Activated CD8-positive, alpha-beta memory T cell treated with anti-CD3 and anti-CD28 coated beads for 36 hours (primary cell): Measurements from ENCODE around the gene SDCCAG8. TPM values are rescaled to one million over a fixed set of nuclear protein-coding genes. Genes with fewer than 3 reads are reported as not detected.

Source experiments
- CTCF ChIA-PET: fragments of 350-600 bp; sonication (Branson Sonifier 250); formaldehyde crosslinking; loops from one replicate; lab custom pipeline; 2021; ENCODE audit warnings: antibody characterized with exemption; lab: Charles Lee
- POLR2A ChIA-PET: fragments of 350-600 bp; sonication (Branson Sonifier 250); formaldehyde crosslinking; loops from one replicate; lab custom pipeline; 2021; ENCODE audit warnings: antibody characterized with exemption; lab: Charles Lee
- total RNA-seq, 2 experiments: library from RNA; stranded (reverse); gene quantifications; one replicate each; pipeline ENCODE4 v1.2.3, GENCODE V29; 2021

Gene SDCCAG8
- total RNA-seq, 2 experiments from 2014 or later, result 18.6 to 19.4 TPM

DNA sequence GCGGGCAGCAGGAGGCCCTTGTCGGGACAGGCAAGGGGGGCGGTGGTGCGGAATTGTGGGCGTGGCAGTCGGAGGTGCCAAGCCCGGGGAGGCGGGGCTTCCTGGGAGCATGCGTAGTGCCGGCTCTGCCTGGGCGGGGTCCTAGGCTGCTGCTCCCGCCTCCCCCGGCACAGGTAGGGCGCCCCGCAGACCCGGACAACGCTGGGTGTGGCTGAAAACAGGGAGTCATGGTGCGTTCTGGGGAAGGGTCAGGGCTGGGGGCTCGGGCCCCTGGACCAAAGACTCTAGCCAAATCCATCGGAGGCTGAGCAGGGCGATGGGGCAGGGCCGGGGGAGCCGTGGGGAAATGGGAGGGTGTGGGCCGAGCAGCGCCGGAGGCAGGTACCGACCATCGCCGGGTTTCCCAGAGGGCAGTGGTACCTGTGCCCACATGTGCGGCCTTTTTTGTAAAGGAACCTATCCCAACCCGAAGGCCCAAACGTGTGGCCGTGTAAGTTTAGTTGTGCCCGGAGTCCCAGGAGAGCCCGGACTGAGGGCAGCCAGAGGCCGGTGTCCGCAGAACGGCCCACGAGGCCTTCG is 231.9 kb downstream of the SDCCAG8 start:
- ChIA-PET POLR2A (no interaction called here), CTCF (no interaction called here)

DNA sequence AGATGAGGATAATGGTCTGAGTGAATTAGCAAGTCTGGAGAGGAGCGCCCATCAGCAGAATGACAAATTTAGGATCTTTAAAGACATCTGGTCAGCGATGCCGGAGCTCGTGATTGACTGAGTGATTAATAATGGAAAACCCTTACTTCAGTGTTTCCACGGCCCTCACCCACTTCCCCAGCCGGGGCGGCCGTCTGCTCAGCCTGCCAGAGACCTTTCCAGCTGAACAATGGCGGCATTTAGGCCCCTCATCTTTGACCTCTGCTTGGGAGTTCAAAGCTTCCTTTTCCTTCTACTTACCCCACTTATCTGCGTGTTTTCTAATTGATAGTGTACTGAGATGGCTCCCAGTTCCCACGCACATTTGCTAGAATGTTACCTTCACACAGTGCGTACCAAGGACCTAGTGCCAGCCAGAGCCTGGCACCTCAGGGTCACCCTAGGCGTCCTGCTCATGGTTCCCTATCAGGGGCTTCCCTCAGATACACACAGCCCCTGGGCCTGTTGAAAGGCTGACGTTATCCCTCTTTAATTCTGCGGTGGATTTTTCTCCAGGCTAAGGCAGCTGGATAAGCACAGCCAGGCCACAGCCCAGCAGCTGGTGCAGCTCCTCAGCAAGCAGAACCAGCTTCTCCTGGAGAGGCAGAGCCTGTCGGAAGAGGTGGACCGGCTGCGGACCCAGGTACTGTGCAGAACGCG is 232.8 kb downstream of the SDCCAG8 start:
- CTCF ChIA-PET, result no interaction called here
- POLR2A ChIA-PET, result no interaction called here

DNA sequence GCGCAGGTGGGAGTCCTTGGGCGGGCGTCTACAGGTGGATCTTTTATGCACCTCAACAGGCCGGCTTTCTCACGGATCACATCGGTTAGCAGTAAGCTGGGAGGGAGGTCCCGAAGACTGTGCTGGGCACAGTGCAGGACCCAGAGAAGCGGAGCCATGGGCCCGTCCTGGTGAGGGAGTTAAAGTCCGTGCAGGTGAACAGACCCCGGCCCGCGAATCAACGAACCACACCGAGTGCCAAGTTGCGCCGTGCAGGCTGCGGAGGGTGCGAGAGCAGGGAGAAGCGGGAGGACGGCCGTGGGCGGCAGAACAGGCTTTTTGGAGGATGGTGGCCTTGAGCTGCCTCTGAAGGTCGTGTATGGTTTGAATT is 233.3 kb downstream of the SDCCAG8 start:
- ChIA-PET POLR2A (no interaction called here), CTCF (no interaction called here)

DNA sequence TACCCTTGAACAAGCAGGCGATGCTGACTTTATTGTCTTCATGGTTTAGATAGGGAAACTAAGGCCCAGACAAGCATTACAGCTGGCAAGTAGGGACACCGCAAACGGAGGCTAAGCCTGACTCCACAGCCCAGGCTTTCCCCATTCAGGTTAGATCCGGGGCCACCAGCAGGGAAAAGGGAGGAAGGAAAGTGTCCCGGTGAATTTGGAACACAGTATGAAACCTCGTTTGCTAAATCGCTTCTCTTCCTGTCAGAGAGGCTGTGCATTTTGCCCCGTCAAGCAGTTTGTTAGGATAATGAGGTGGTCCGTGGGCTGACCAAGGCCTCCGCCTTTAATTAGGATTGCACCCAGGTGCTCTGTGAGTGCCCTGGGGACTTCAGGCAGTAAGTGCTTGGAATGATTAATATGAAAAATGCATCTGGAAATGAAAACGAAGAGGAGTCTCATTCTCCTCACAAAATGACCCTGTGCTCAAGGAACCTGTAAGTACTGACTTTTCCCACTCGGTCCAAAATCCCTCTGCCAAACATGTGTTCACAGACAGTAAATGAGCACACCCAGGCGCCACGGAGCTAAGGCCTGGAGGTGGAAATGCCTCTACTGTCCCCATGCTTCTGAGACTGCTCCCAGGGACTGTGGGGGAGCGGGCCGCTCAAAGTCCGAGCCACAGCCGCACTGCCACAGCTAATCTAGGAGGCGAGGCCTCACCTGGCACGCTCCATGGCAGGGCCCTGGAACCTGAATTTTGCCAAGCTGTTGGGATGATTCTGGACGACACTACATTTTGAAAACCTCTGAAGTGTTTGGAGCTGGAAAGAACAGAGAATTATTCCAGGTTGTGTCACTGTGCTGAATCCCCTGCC is 234.1 kb downstream of the SDCCAG8 start:
- CTCF ChIA-PET, result no interaction called here
- POLR2A ChIA-PET, result no interaction called here

DNA sequence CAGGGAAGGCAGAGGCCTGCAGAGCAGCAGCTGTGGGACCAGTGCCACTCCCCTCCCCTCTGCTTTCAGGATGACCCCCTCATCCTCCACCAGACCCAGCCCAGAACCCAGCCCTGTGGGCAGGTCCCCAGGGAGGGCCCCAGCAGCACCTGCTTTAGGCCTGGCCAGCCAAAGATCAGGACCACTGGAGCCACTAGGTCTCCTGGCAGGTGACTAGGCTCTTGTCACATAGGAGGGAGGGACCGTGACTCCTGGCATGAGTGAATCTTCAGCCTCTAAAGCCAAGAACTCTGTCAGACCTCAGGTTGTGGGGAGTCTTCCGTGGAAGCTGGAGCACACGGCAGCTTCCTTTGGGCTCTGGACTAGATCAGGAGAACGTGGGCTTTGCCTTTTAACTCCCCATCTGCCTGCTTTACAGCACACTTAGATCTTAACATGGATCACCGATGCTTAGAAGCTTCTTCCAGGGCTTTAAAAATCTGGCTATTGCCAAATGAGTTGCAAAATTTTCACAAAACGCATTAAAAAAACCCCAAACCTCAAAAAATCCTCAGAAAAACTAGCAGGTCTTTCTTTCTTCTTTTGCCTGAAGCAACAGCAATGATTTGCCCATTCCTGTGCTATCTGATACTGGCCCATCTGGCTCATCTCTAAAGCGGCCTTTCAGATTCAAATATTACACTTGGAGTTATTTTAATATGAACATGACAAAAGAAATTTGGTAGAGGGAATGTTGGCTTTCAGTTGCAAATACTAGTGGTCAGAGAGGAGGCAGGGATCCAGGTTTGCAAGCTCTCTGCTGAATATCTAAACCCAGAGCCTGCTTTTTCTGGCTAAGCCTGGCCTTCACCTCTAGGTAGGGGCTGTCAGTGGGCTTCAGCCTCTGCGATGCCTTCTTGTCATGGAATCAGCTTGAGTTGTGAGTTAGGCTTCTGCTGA is 235.2 kb downstream of the SDCCAG8 start:
- POLR2A ChIA-PET, result no interaction called here
- CTCF ChIA-PET, result interaction anchor here (0.8 kb wide), 1 partner anchor 22 kb away, joined by 3 read pairs; no protein-coding TSS in a partner anchor

DNA sequence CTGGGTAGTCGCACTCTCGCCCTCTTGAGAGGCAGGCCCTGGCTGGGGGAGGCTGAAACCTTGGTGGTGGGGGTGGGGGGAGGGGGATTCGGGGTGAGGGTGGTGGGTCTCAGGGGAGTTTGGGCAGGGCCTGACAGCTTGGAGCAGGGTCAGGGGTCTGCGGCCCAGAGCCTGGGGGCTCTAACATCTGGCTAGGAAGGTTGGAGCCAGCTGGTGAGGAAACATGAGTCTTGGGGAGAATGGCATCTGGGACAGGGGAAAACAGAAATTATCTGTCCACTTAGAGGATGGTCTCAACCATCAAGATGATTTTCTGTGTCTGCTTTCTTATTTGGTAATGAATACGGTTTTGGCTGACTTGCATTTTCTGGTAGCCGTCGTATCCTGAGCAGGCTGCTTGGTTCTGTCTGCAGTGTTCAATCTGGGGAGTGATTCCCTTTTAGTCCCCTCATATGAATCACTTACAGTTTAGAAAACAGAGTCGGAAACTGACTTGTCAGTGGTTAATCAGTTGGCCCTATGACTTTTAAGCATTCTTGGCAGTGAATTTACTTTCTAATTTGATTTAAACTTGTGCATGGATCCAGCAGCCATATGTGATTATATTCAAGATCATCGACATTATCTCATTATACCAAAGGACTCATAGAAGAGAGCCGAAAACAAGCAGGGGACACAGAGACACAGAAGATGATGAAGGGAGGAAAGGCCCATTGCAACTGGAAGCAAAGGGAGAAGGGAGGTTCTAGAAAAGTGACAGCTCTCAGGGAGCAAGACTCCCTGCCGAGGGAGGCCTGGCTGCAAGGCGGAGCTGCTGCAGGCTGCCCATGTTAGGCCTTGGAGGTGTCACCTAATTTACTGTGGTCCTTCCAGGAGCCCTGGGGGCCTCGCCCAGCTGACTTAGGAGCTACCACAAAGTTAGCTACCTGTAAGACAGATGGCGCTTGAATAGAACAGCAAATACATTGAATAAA is 237.6 kb downstream of the SDCCAG8 start:
- ChIA-PET CTCF (no interaction called here), POLR2A (no interaction called here)

DNA sequence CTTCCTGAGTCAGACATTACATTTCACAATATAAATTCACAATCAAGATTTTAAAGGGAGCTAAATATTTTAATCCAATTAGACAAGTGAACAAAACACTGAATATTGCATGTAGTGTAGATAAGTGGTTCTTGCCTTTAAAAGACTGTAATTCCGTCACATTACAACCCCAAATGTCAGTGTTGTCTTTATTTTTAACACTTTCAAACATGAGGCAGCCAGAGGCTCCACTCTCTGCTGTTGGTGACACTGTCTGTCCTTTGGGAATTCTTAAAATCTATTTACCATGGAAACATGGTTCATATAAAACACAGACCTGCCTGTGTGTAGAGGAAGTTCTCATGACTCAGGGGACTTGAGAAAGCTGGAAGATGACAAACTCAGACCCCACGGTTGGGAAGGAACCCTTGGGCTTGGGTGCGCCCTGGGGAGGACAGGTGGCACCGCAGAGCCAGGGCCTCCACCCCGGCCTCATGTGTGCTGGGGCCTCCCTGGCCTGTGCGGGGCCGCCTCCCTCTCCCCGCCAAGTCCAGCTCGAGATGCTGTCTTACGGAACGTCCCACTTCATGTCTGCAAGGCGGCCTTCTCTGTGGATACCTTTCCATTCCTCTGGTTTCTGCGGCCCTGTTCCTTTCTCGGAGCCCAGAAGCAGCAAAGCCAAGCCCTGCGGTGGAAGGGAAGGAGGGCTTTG is 239.0 kb downstream of the SDCCAG8 start:
- ChIA-PET CTCF (no interaction called here), POLR2A (no interaction called here)

DNA sequence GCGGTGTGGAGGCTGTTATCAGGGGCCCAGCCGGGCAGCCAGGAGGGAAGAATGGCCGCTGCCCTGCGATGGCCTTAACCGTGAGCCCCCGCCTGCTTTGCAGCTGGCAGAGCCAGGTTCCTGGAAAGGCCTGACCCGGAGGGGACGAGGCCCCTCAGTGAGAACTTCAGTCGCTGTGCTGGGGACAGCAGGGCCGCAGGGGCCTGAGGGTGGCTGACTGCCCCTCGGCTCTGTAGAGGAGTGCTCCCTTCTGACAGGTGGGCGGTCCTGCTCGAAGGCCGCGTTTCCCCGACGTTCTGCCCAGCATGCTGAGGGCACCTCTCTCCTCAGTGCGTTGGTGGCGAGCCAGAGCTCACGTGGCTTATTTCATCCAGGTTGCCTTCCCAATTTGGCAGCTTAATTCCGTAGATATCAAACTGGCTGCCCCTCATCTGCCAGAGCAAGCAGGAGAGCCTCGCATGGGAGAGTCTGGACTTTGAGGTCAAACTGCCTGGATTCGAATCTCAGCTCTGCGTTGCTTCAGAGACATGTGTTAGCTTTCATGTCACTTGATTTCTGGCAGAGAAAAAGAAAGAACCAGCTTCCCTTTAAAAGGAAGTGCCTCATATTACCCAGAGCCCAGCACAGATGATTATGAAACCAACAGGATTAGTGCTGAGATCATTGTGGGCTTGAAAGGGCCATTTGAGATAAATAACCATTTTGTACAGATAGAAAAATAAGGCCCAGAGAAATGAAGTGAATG is 239.8 kb downstream of the SDCCAG8 start:
- POLR2A ChIA-PET, result no interaction called here
- CTCF ChIA-PET, result interaction anchor here (0.5 kb wide), 1 partner anchor 777 kb away, joined by 3 read pairs; no protein-coding TSS in a partner anchor

DNA sequence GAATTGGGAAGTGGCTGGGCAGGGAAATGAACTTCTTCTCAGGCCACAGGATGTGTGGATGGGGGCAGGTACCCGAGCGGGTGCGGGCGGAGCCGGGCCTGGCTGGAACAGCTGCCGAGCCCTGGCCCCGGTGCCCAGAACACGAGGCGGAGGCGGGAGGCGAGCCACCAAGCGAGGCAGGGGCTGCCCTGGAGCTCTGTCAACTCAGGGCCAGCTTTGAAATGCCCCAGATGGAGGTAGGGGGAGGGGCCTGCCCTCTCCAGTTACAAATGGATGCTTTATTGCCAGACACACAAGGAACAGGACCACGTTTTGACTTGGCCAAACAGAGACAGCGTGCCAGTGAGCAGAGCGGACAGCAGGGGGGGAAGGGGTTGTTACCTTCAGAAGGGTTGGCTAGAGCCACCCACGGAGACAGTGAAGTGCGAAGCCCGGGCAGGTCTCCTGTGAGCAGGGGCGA is 240.4 kb downstream of the SDCCAG8 start:
- POLR2A ChIA-PET, result no interaction called here

DNA sequence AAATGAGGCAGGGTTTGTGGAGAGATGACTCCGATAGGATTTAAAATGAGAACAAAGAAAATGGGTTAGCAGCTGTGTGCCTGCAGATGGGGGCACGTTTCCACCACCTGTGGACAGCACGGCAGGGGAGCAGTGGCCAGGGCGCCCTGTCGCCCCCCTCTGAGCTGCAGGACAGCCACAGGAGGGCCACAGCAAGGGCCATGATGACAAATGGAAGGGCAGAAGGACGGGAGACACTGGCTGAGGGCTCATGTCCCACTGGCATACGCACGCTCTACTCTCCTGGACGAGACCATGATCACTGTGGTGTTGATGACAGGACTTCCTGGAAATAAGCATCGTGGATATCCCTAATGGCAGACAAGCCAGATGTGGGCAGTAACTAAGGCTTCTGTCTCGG is 241.0 kb downstream of the SDCCAG8 start:
- ChIA-PET POLR2A (no interaction called here), CTCF (no interaction called here)

More for the DNA sequence above, 240.4 kb downstream of the SDCCAG8 start:
- CTCF ChIA-PET, result no interaction called here

DNA sequence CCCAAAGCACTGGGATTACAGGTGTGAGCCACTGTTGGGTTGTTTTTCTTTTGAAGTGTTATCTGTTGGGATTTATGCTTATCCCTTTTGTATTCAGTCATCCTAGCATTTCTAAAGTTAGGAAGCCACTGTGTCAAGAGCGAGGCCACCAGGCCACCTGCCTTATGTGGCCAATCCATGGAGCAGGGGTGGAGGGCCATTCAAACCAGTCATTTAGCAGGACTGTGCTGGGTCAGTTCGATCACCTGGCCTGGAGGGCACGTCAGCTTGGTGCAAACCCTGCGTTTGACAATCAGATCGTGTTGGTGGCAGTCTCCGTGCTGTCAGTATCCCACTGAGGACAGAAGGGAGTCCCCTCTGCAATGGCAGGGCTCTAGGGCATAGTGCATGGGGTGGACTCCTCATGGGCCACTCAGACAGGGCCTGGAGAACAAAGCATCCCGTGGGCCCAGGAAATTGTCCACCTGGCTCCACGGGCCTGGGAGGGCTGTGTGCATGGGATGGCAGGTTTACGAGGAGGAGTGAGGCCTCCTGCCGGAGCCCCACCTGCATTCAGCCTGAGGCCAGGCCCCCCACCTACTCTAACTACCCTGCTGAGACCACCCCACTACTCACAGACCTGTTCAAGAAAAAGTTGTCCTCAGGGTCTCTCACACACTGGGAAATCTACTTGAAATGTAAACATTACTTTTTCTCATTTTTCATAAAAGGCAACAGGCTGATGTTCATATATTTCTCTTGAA is 242.3 kb downstream of the SDCCAG8 start:
- POLR2A ChIA-PET, result no interaction called here
- CTCF ChIA-PET, result no interaction called here

DNA sequence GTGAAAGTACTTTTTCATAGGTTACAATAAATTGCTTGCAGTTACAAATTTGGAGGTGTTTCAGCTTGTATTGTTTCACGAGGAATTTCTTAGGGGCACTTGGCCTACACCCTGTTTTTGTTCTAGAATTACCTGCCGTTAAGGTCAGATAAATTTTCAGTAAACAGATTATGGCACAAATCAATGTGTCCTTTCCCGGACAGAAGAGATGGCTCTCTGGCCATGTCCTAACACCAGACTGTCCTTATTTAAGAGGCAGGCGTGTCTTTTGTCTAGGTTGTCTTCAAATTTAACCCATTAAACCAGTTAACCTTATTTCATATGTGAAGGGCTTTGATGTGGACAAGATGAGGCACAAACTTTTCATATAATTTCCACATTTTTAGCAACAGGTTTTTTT is 243.4 kb downstream of the SDCCAG8 start:
- ChIA-PET CTCF (interaction anchor here (0.9 kb wide), 1 partner anchor 9 kb away, joined by 3 read pairs; no protein-coding TSS in a partner anchor), POLR2A (no interaction called here)

DNA sequence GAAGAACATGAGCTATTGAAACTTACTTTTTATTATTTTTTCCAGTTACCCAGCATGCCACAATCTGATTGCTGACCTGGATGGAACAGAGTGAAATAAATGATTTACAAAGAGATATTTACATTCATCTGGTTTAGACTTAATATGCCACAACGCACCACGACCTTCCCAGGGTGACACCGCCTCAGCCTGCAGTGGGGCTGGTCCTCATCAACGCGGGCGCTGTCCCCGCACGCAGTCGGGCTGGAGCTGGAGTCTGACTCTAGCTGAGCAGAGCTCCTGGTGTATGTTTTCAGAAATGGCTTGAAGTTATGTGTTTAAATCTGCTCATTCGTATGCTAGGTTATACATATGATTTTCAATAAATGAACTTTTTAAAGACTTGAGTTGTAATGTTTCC is 243.9 kb downstream of the SDCCAG8 start:
- ChIA-PET CTCF (no interaction called here), POLR2A (no interaction called here)

DNA sequence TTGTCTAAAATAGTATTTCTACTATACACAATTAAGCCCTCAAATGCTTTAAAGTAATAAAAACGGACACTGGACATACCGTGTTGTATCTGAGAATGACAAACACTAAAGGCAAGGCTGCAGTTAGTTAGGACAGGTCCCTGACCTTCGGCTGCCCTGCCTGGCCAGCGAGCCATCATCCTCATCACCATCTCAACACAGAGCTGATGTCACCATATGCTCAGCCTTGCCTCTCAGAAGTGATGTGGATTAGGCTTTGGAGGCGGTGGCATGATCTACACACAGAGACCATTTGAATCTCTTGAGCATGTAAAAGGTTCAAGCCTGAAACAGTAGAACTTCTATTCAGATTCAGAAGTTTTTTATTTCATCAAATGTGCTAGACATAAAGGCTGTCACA is 244.7 kb downstream of the SDCCAG8 start:
- ChIA-PET CTCF (interaction anchor here (1.4 kb wide), 1 partner anchor 11 kb away, joined by 4 read pairs; no protein-coding TSS in a partner anchor), POLR2A (no interaction called here)

DNA sequence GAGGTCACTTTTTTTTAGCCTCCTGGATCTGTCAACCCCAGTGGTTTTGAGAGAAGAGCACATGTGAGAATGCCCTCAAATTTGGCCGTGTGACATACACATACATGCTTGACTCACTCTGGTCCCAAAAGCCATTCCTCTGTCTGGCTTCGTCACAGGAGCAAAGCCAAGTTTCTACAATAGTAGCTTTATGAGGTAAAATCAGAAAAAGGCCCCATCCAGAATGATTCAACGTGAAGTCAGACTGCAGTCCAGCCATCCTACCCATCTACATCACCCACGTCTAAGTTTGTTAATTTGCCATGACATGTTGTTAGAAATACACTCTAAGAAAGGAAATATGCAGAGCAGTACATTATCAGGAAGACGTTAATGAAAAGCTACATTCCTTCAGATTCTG is 245.2 kb downstream of the SDCCAG8 start:
- POLR2A ChIA-PET, result no interaction called here
- CTCF ChIA-PET, result interaction anchor here (0.6 to 1.4 kb wide), 2 partner anchors 11 to 1676 kb away, joined by 3 to 4 read pairs; no protein-coding TSS in a partner anchor

DNA sequence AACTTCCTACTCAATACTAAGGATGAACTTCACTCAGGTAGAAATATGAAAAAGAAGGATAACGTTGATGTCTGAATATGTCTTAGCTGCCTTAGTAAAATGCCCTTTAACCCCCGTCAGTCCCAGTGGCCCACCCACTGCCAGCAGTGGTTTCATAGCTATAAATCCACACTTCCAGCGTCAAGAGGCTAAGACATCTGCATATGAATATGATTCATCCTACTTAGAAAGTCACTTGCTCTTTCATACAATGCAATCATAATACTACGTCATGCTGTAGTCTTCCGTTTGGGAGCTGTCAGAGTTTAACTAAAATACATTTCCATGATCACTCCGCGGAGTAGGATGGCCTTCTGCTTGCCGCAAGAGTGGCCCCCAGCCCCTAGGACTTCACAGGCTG is 247.3 kb downstream of the SDCCAG8 start:
- POLR2A ChIA-PET, result no interaction called here
- CTCF ChIA-PET, result no interaction called here
